Lower leg skin (tissue), 4 donors: ENCODE results near the gene UMODL1. TPM values are rescaled to one million over a fixed set of nuclear protein-coding genes. Genes with fewer than 3 reads are reported as not detected.

Experiments
- DNase-seq, 2 donors: peaks; one replicate each; pipeline ENCODE4 v3.0.0-alpha.2; 2019; ENCODE audit warnings: low spot score in 2 of 2
- H3K4me3 ChIP-seq: fragments of 200-600 bp; sonication (generic); 2 replicates; pipeline ENCODE4 v1.5.1; 2017; ENCODE audit warnings: mild to moderate bottlenecking, low read depth; ENCODE audit not compliant: poor library complexity, severe bottlenecking
- CTCF ChIP-seq, 3 donors: fragments of 450-650 bp; IDR thresholded peaks; one replicate each; pipeline ENCODE4 v1.5.1; 2016; ENCODE audit warnings: antibody characterized with exemption in 3 of 3, mild to moderate bottlenecking in 3 of 3, moderate library complexity in 2 of 3
- POLR2A ChIP-seq, 2 donors: fragments of 450-650 bp; IDR thresholded peaks; one replicate each; pipeline ENCODE4 v1.6.1; 2016 to 2017; ENCODE audit warnings: antibody characterized with exemption in 2 of 2, mild to moderate bottlenecking in 1 of 2, moderate library complexity in 1 of 2
- WGBS, 2 donors: methylation state at CpG; one replicate each; pipeline ENCODE4 v1.1.5; 2018; 5-methylcytosine and 5-hydroxymethylcytosine counted together
- intact Hi-C: fragments of 100-400 bp; cut with DNase I; formaldehyde crosslinking; loops from one replicate; pipeline ENCODE4 v1.15.0; 2023; ENCODE audit warnings: low total_unique reads
- total RNA-seq, 4 donors: library from RNA; depleted of rRNA; stranded (reverse); fragments of >200 nt; gene quantifications; one replicate each; pipeline ENCODE4 v1.1.0, GENCODE V29; 2016

The UMODL1 gene
- total RNA-seq, 4 donors from 2014 or later = 0.23 TPM; not detected in 3

DNA sequence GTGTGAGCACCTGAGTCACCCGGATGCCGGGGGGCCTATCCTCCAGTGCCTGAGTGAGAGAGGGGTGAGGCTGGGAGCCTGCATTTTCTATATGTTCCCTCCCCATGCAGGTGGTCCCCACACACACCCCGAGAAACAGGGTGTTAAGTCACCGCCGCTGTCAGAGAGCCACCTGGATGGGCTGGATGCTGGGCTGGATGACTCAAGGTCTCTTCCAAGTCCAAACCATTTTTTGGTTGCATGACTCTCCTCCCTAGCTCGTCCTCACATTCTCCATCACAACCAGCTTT, 2.9 kb upstream of the UMODL1 start:
- whole genome bisulfite sequencing, 2 donors = 85 to 93% methylated on average over 4 to 6 of the region's 6 CpGs
- no peak overlapping the region for H3K4me3 ChIP-seq
- TF ChIP-seq POLR2A (IDR thresholded peaks at IDR 0.05) = no peak
- TF ChIP-seq CTCF (IDR thresholded peaks at IDR 0.05) = no peak
- DNase-seq = no peak
- intact Hi-C loops = no loop called here

GRCh38 chr21:42068592-42068991, 2.5 kb upstream of the UMODL1 start:
- DNase-seq = no peak
- TF ChIP-seq CTCF (IDR thresholded peaks at IDR 0.05) (no peak), POLR2A (IDR thresholded peaks at IDR 0.05) (no peak)
- 91 to 97% methylated on average over 5 of the region's 5 CpGs for WGBS, 2 donors
- no peak overlapping the region for H3K4me3 ChIP-seq
- intact Hi-C loops = no loop called here

GRCh38 chr21:42069327-42069726, 1.8 kb upstream of the UMODL1 start:
- no peak for TF ChIP-seq POLR2A (IDR thresholded peaks at IDR 0.05)
- no peak for TF ChIP-seq CTCF (IDR thresholded peaks at IDR 0.05)
- 72 to 80% methylated on average over 3 of the region's 3 CpGs for WGBS, 2 donors
- intact Hi-C loops = no loop called here
- no peak overlapping the region for H3K4me3 ChIP-seq
- DNase-seq = no peak

DNA sequence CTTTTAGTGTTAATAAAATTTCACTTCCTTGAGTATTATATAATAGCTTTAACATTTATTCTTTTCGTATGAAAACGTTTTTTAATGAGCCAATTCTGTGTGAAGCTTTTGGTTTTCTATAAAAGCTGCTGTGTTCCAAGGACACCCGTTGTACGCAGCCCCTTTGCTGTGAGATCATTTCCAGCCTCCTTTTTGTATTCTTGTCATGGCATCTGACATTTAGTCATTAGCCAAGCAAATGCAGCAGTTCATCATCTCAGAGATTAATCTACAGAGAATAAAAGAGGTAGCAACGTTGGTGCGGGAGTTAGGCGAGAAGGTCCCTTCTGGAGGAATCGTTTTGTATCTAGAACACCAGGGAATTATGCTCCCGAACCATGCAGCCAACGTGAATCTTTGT, 1.3 kb upstream of the UMODL1 start:
- intact Hi-C loops = no loop called here
- DNase-seq = no peak
- 58 to 62% methylated on average over 10 of the region's 10 CpGs for WGBS, 2 donors
- H3K4me3 ChIP-seq = no peak overlapping the region
- no peak for TF ChIP-seq POLR2A (IDR thresholded peaks at IDR 0.05)
- no peak for TF ChIP-seq CTCF (IDR thresholded peaks at IDR 0.05)

GRCh38 chr21:42073145-42074099, 2.3 kb downstream of the UMODL1 start:
- no peak overlapping the region for H3K4me3 ChIP-seq
- 78 to 84% methylated on average over 21 of the region's 21 CpGs for WGBS, 2 donors
- no peak for DNase-seq
- no peak for TF ChIP-seq CTCF (IDR thresholded peaks at IDR 0.05)
- TF ChIP-seq POLR2A (IDR thresholded peaks at IDR 0.05) = no peak
- intact Hi-C loops = no loop called here
